Measurements from ENCODE around the gene HIC2.
"Not testable (repeated sequence)": the region's sequence is repeated elsewhere in the genome, so short reads cannot be mapped to it uniquely, and the experiment has no call there.

Gene HIC2, protein sequence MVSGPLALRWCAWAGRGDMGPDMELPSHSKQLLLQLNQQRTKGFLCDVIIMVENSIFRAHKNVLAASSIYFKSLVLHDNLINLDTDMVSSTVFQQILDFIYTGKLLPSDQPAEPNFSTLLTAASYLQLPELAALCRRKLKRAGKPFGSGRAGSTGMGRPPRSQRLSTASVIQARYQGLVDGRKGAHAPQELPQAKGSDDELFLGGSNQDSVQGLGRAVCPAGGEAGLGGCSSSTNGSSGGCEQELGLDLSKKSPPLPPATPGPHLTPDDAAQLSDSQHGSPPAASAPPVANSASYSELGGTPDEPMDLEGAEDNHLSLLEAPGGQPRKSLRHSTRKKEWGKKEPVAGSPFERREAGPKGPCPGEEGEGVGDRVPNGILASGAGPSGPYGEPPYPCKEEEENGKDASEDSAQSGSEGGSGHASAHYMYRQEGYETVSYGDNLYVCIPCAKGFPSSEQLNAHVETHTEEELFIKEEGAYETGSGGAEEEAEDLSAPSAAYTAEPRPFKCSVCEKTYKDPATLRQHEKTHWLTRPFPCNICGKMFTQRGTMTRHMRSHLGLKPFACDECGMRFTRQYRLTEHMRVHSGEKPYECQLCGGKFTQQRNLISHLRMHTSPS

DNA sequence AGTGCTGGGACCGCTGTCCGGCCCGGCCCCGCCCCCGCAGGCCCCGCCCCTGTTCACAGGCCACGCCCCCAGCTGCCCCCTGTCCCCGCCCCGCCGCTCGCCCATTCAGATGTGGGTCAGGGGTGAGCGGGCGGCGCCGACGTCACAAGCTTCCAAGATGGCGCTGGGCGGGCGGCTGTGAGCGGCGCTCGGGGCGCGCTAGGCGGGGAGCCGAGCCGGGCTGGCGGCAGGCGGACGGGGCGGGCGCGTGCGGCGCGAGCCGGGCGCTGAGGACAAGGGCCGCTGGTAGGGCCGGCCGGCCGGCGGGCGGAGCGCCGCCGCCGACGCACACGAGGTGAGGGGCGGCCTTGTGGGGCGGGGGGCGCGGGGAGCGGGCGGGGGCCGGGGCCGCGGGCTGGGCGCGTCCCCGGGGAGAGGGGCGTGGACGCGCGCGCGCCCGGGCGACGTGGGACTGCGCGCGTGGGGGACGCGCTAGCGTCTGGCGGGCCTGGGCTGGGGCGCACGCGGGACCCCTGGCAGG lies at the start of gene HIC2:
HIC2 (plus strand) TSS at position 145 of the 520 bp plus-strand sequence. CDS start 25,461 bp downstream, outside the sequence.
- not testable (repeated sequence) for DNase-seq (ENCODE audit: extremely low read depth, low read depth)
- H3K4me3 ChIP-seq (replicated peaks; ENCODE audit: low read depth, low read length) = peak within 1 kb of the TSS; percentile 36

DNA sequence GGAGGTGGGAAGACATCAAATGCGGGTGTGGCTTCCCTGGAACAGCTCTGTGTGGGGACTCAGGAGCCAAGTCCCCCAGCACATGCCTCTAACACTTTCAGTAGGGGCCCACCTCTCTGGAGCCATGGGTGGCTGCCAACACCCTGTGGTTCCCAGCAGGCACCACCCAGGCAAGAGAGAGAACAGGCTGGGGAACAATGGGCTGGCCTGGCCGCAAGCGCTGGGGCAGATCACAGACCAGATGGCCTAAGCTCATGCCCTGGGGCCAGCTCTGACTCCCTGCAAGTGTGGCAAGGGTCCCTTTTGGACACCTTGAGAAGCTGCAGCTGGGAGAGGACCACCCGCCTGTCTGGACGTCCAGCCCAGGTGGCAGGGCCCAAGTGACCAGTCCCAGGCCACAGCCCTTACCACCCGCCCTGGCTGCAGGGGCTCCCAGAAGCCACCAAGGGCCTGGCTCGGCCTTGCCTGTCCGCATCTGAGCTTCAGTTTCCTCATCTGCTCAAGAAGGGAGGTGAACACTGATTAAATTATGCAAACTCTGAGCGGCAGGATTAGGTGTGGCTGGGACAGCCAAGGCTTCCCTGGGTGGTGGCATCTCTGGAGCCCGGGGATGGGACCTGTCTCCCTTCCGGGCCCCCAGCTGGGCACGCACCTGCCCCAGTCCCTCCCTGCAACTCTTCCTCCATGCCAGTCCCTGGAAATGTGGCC lies 48.4 kb upstream of the HIC2 start:
- not testable (repeated sequence) for H3K4me3 ChIP-seq (replicated peaks; ENCODE audit: low read depth, low read length); DNase-seq (ENCODE audit: extremely low read depth, low read depth)

DNA sequence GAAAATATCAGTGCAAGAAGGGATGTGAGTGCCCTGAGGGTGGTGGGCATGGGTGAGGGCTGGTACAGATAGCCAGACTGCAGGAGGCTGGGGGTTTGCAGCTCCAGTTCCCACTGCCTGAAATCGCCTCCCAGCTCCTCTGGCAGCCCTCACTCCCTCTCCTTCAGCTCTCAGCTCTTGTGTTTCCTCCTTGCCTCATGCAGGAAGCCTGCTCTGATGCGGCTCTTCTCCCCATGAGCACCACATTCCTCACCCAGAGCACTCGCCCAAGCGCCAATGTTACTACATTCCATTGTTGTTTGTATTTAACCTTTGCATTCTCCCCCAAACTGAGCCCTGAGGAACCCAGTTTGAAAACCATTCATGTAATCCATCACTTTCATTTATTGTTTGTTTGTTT lies 41.3 kb upstream of the HIC2 start:
- not testable (repeated sequence) for H3K4me3 ChIP-seq (replicated peaks; ENCODE audit: low read depth, low read length); DNase-seq (ENCODE audit: extremely low read depth, low read depth)

DNA sequence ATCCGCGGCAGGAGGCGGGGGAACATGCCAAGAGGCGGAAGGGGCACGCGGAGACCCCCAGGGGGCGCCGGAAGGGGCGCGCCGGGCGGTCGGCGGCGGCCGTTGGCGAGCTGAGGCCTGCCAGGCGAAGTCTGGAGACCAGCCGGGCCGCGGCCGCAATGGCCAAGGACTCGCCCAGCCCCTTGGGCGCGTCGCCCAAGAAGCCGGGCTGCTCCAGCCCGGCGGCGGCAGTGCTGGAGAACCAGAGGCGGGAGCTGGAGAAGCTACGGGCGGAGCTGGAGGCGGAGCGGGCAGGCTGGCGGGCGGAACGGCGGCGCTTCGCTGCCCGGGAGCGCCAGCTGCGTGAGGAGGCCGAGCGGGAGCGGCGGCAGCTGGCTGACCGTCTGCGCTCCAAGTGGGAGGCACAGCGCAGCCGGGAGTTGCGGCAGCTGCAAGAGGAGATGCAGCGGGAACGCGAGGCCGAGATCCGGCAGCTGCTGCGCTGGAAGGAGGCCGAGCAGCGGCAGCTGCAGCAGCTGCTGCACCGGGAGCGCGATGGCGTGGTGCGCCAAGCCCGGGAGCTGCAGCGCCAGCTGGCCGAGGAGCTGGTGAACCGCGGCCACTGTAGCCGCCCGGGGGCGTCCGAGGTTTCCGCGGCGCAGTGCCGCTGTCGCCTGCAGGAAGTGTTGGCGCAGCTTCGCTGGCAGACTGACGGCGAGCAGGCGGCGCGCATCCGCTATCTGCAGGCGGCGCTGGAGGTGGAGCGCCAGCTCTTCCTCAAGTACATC lies 33.3 kb upstream of the HIC2 start, which contains the start of gene RIMBP3B:
RIMBP3B (plus strand) TSS at position 51 of the 767 bp plus-strand sequence; CDS start at position 159, 108 bp downstream.
- not testable (repeated sequence) for H3K4me3 ChIP-seq (replicated peaks; ENCODE audit: low read depth, low read length); DNase-seq (ENCODE audit: extremely low read depth, low read depth)

DNA sequence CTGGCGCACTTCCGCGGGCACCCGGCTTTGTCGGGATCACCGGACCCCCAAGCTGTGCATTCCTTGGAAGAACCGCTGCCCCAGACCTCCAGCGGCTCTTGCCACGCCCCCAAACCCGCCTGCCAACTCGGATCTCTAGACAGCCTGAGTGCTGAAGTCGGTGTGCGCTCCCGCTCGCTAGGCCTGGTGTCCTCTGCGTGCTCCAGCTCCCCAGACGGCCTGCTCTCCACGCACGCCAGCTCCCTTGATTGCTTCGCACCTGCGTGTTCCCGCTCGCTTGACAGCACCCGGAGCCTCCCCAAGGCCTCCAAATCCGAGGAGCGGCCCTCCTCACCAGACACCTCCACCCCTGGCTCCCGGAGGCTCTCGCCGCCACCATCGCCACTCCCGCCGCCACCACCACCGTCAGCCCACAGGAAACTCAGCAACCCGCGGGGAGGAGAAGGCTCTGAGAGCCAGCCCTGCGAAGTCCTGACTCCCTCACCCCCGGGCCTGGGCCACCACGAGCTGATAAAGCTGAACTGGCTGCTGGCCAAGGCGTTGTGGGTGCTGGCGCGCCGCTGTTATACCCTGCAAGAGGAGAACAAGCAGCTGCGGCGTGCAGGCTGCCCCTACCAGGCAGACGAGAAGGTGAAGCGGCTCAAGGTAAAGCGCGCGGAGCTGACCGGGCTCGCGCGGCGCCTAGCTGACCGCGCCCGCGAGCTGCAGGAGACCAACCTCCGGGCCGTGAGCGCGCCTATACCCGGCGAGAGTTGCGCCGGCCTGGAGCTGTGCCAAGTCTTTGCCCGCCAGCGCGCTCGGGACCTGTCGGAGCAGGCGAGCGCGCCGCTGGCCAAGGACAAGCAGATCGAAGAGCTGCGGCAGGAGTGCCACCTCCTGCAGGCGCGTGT lies 32.5 kb upstream of the HIC2 start:
- not testable (repeated sequence) for DNase-seq (ENCODE audit: extremely low read depth, low read depth); H3K4me3 ChIP-seq (replicated peaks; ENCODE audit: low read depth, low read length)

DNA sequence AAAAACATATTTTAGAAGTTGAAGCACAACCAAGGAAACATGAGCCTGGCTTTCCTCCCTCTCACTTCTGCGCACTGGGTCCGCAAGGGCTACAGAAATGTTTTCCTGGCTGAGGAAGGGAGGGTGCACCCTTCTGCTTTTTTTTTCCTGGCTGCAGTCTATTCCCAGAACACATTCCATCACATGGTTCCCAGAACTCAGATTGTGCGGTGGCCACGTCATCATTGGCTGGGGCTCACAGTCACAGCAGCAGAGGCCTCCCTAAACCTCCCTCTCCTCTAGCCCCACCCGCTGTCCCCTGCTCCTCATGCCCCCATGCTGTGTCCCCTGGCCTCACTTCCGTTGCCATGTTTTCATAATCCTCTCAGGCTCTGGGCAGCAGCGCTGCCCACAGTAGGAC lies 27.7 kb upstream of the HIC2 start:
- not testable (repeated sequence) for H3K4me3 ChIP-seq (replicated peaks; ENCODE audit: low read depth, low read length); DNase-seq (ENCODE audit: extremely low read depth, low read depth)

DNA sequence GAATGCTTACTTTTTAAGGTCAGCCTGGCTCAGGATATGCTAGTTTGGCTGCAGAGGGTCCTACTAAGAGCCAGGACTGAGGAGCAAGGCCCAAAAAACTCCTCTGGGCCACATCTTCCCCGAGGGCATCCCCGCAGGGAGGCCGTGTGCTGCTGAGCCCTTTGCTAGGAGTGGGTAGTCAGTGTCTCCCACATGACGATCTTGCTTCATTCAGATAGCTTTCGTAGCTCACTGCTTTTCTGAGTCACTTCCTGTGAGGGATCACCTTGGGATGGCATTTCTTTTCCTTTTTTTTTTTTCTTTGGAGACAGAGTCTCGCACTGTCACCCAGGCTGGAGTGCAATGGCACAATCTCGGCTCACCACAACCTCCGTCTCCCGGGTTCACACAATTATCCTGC lies 27.2 kb upstream of the HIC2 start:
- not testable (repeated sequence) for H3K4me3 ChIP-seq (replicated peaks; ENCODE audit: low read depth, low read length)

DNA sequence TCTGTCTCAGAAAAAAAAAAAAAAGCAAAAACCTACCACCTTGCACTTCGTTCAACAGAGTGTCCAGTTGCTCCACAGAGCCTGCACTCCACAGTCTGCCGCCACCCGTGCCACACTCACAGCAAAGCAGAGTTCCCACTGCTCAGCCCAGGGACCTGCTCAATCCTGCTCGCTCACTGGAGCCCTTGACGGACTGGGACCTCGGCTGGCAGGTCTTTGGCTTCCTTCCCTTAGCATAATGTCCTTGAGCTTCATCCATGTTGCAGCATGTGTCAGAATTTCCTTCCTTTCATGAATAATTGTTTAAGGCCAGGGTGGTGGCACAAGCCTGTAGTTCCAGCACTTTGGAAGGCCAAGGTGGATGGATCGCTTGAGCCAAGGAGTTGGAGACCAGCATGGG lies 22.6 kb upstream of the HIC2 start:
- not testable (repeated sequence) for DNase-seq (ENCODE audit: extremely low read depth, low read depth); H3K4me3 ChIP-seq (replicated peaks; ENCODE audit: low read depth, low read length)

More for the DNA sequence above, 27.2 kb upstream of the HIC2 start:
- not testable (repeated sequence) for DNase-seq (ENCODE audit: extremely low read depth, low read depth)

DNA sequence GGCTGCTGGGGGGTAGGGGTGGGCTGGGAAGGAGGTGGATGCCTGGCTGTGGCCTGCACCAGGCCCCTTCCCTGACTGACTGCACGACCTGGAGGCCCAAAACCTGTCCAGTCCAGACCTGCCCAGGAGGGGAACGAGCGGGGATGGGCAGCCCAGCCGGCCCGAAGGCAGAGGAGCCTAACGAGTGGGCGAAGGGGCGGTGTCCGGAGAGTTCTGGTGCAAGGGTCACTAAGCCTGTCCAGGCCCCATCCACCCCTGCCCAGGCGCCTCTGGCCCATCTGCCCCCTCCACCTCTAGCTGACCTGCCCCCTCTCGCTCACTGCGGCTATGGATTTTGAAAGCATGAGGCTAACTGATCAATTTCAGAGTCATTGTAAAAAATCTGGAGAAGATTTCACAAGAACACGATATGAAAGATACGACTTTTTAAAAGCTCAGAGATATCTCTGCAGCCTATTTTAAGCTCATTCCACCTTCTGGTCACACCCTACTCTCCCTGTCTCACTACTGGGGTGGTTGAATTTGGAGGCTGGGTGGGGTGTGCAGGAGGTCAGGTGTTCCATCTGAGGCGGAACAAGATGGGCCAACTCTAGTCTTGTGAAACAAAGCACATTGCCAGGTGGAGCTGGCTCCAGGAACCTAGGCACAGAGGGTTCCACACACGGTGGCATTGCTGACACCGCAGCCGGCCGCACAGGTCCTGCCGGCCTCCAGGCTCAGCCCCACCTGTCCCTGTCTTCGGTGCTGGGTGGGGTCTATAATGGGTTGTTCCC lies 15.8 kb upstream of the HIC2 start:
- not testable (repeated sequence) for DNase-seq (ENCODE audit: extremely low read depth, low read depth); H3K4me3 ChIP-seq (replicated peaks; ENCODE audit: low read depth, low read length)

DNA sequence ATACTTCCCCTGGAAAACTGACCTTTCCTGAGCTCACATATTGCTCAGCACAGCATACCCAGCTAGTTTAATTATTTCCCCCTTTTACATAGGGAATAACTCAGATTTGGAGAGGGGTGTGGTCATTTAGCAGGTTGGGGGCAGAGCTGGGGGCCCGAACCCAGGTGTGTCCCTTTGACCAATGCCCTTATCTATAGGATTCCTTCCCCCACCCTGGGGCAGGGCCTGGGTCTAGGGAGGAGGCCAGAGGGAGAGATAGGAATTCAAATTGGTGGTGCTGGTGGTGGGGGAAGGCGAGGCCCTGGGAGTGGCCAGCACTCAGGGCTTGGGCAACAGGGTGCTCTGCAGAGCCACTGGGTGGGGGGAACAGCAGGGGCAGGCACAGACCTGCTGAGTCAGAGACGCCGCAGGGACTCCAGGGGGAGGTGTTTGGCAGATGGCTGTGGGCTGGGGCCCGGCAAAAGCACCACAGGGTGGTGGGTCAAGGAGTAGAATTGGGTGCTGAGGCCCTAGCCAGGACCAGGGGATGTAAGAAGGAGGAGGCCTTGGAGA lies 14.3 kb upstream of the HIC2 start:
- not testable (repeated sequence) for H3K4me3 ChIP-seq (replicated peaks; ENCODE audit: low read depth, low read length); DNase-seq (ENCODE audit: extremely low read depth, low read depth)

DNA sequence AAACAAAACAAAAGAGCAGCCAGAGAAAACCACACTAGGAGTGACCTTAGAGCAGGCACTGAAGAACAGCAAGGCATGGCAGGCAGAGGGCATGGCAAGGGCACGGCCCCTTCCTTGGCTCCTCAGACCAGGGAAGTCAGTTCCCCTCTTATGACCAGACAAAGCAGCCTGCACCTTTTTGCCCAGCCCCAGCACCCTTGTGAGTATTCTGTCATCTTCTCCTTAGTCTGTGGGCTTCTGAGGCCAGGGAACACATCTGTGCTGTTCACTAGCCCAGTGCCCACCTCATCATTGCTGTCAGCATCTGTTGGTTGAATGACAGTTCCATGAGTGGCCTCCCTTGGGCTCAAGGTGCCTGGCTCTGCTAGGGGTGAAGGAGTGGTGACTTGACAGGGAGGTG lies 10.0 kb upstream of the HIC2 start:
- not testable (repeated sequence) for H3K4me3 ChIP-seq (replicated peaks; ENCODE audit: low read depth, low read length); DNase-seq (ENCODE audit: extremely low read depth, low read depth)

DNA sequence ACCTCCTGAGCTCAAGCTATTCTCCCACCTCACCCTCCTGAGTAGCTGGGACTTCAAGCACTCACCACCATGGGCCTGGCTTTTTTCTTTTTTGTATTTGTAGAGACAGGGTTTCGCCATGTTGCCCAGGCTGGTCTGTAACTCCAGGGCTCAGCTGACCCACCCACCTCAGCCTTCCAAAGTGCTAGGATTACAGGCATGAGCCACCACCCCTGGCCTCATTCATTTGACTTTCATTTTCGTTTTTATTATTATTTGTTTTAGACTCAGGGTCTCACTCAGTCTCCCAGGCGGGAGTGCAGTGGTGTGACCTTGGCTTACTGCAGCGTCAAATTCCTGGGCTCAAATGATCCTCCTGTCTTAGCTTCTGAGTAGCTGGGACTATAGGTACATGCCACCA lies 9.4 kb upstream of the HIC2 start:
- not testable (repeated sequence) for DNase-seq (ENCODE audit: extremely low read depth, low read depth); H3K4me3 ChIP-seq (replicated peaks; ENCODE audit: low read depth, low read length)

DNA sequence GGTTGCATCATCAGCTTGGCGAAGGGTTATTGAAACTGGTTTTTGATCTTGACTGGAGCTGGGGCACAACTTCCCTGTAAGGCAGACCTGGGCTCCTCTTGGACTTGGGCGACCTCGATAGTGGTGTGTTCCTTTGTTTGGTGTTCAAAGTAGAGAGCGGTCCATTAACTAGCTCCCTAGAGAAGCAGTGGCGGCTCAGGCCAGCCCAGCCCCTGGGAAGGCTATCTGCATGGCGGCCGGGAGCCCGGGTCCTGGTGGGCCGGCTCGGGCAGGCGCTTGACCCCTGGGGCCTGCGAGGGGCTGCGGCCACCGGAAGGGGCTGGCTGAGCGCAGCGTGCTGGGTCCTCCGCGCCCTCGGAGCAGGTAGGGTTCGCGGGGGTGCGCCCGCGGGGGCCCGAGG lies 796 bp upstream of the HIC2 start:
- not testable (repeated sequence) for DNase-seq (ENCODE audit: extremely low read depth, low read depth); H3K4me3 ChIP-seq (replicated peaks; ENCODE audit: low read depth, low read length)

DNA sequence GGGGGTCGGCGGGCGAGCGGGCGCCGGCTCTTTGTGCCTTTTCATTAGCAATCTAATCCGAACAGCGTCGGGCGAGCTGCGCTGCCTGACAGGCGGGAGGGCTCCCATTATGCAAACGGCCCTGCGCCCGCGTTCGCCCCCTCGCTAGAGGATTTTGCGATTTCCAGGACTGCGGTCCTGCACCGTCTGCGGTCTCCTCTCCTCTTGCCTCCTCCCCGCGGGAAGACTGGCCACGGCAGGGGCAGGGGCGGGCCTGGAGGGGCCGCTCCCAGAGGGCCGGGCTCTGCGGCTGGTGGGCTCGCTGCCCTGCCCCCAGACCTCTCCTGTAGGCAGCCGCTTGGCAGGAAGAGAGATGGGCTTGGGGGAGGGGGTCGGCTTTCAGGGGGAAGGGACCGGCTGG lies 682 bp downstream of the HIC2 start:
- not testable (repeated sequence) for DNase-seq (ENCODE audit: extremely low read depth, low read depth)
- H3K4me3 ChIP-seq (replicated peaks; ENCODE audit: low read depth, low read length) = peak overlapping the region; percentile 36

DNA sequence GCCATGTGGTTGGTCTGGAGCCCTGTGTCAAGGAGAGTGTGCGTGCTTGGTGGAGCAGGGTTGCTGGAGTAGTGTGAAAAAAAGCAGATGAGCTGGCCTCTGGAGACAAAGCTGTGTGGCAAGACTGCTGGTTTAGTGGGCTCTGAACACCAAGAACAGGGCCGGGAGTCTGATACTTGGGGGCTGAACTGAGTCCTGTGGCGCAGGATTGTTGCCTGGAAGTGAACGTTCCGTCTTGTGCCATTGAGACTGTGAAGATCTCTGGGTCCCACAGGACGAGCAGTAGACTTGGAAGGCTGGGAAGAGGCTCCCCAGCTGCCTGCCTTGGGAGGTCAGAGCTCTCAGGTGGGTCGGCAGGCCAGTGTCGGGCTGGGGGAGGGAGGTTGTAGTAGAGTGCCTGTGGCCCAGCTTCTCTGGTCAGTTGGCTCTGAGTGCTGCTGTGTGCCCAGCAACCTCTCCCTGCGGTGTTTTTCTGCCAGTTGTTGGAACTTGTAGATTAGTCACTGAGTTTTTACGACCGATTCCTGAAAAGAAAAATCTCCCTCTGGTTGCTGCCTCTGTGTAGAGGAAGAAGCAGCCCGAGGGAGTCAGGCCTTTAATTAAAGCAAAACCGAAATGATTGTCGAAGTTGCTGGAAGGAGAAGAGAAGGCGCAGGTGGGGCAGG lies 1.9 kb downstream of the HIC2 start:
- DNase-seq (ENCODE audit: extremely low read depth, low read depth) = not testable (repeated sequence)
- peak overlapping the region; percentile 22; the same call in 1 of the 2 replicates for H3K4me3 ChIP-seq (replicated peaks; ENCODE audit: low read depth, low read length)

Data from HFF-Myc (cell line).